Osteocyte (in vitro differentiated cells): ENCODE results near the gene ACE. TPM values are rescaled to one million over a fixed set of nuclear protein-coding genes. Genes with fewer than 3 reads are reported as not detected.

Experiments
- DNase-seq: peaks from one replicate; pipeline ENCODE4 v3.0.0; 2021; ENCODE audit warnings: mixed read lengths; ENCODE audit not compliant: unreplicated experiment; ENCODE audit errors: extremely low spot score
- H3K27ac Mint-ChIP-seq: one replicate; pipeline ENCODE4 v1.8.0; 2021; ENCODE audit warnings: mild to moderate bottlenecking, mixed read lengths; ENCODE audit not compliant: unreplicated experiment
- H3K27me3 Mint-ChIP-seq: one replicate; pipeline ENCODE4 v1.8.0; 2021; ENCODE audit warnings: mixed read lengths; ENCODE audit not compliant: unreplicated experiment
- H3K36me3 Mint-ChIP-seq: one replicate; pipeline ENCODE4 v1.8.0; 2021; ENCODE audit warnings: mixed read lengths; ENCODE audit not compliant: unreplicated experiment
- H3K4me1 Mint-ChIP-seq: one replicate; pipeline ENCODE4 v1.8.0; 2021; ENCODE audit warnings: mixed read lengths; ENCODE audit not compliant: unreplicated experiment
- H3K4me3 Mint-ChIP-seq: one replicate; pipeline ENCODE4 v1.8.0; 2021; ENCODE audit warnings: mild to moderate bottlenecking, moderate library complexity, mixed read lengths; ENCODE audit not compliant: unreplicated experiment
- H3K9me3 Mint-ChIP-seq: one replicate; pipeline ENCODE4 v1.8.0; 2021; ENCODE audit warnings: mixed read lengths; ENCODE audit not compliant: unreplicated experiment
- CTCF ChIP-seq: fragments of 200-600 bp; sonication (generic); IDR thresholded peaks from 2 replicates; pipeline ENCODE4 v1.5.0; 2021; ENCODE audit warnings: antibody characterized with exemption, mild to moderate bottlenecking, moderate library complexity
- total RNA-seq: library from RNA; stranded (reverse); gene quantifications from 2 replicates; pipeline ENCODE4 v1.2.1, GENCODE V29; 2021

ACE gene
- total RNA-seq, 1 donor from 2014 or later, result 1.1 TPM

GRCh38 chr17:63500543-63501390 is 23.9 kb downstream of the ACE start:
- no peak overlapping the region for H3K4me3 Mint-ChIP-seq

GRCh38 chr17:63503341-63503705 is 26.5 kb downstream of the ACE start:
- no peaks in the 10 kb centered on the region for H3K36me3 Mint-ChIP-seq
- no peaks in the 10 kb centered on the region for H3K9me3 Mint-ChIP-seq
- H3K4me1 Mint-ChIP-seq, result peaks cover 8% of the 10 kb centered on the region
- H3K27ac Mint-ChIP-seq, result no peak overlapping the region
- TF ChIP-seq CTCF, result no peak
- no peak for DNase-seq
- H3K4me3 Mint-ChIP-seq, result no peak overlapping the region
- peaks cover 49% of the 10 kb centered on the region for H3K27me3 Mint-ChIP-seq

More at GRCh38 chr17:63500543-63501390, 23.9 kb downstream of the ACE start:
- DNase-seq, result no peak
- Mint-ChIP-seq H3K36me3 (no peaks in the 10 kb centered on the region), H3K9me3 (no peaks in the 10 kb centered on the region), H3K27me3 (peaks cover 43% of the 10 kb centered on the region), H3K27ac (no peak overlapping the region), H3K4me1 (peaks cover 8% of the 10 kb centered on the region)
- TF ChIP-seq CTCF, result no peak

GRCh38 chr17:63504261-63504660 is 27.4 kb downstream of the ACE start:
- no peak overlapping the region for H3K4me3 Mint-ChIP-seq
- H3K27ac Mint-ChIP-seq, result no peak overlapping the region
- peaks cover 3% of the 10 kb centered on the region for H3K4me1 Mint-ChIP-seq
- peaks cover 52% of the 10 kb centered on the region for H3K27me3 Mint-ChIP-seq
- no peak for DNase-seq
- no peak for TF ChIP-seq CTCF
- H3K9me3 Mint-ChIP-seq, result no peaks in the 10 kb centered on the region
- no peaks in the 10 kb centered on the region for H3K36me3 Mint-ChIP-seq

GRCh38 chr17:63505341-63505740 is 28.5 kb downstream of the ACE start:
- Mint-ChIP-seq H3K36me3 (no peaks in the 10 kb centered on the region), H3K27ac (no peak overlapping the region), H3K4me3 (no peak overlapping the region), H3K4me1 (no peaks in the 10 kb centered on the region), H3K27me3 (peaks cover 56% of the 10 kb centered on the region), H3K9me3 (no peaks in the 10 kb centered on the region)
- no peak for TF ChIP-seq CTCF
- DNase-seq, result no peak

GRCh38 chr17:63506627-63507026 is 29.8 kb downstream of the ACE start:
- no peaks in the 10 kb centered on the region for H3K4me1 Mint-ChIP-seq
- H3K27me3 Mint-ChIP-seq, result peaks cover 47% of the 10 kb centered on the region
- H3K36me3 Mint-ChIP-seq, result no peaks in the 10 kb centered on the region
- no peak for DNase-seq
- TF ChIP-seq CTCF, result no peak
- no peaks in the 10 kb centered on the region for H3K9me3 Mint-ChIP-seq
- no peak overlapping the region for H3K27ac Mint-ChIP-seq
- H3K4me3 Mint-ChIP-seq, result no peak overlapping the region
